GM12865 (cell line): ENCODE results near the gene HAAO.
A peak's percentile ranks its signal among the peaks of the same experiment; 100 is the strongest.

Experiments
- DNase-seq: peaks from one replicate; pipeline ENCODE4 v3.0.0; 2010; ENCODE audit warnings: low read depth
- H3K4me3 ChIP-seq: 2 replicates; pipeline ENCODE4 v1.5.1; 2011; ENCODE audit warnings: mild to moderate bottlenecking, low read depth, low read length, control low read depth
- TF ChIP-seq, protein P1 (sequence below): IDR thresholded peaks from 2 replicates; pipeline ENCODE4 v1.5.1; 2011; ENCODE audit warnings: low read length, control low read depth, low read depth, inconsistent platforms; ENCODE audit not compliant: insufficient read depth; ENCODE audit errors: missing control alignments

The HAAO gene

DNA sequence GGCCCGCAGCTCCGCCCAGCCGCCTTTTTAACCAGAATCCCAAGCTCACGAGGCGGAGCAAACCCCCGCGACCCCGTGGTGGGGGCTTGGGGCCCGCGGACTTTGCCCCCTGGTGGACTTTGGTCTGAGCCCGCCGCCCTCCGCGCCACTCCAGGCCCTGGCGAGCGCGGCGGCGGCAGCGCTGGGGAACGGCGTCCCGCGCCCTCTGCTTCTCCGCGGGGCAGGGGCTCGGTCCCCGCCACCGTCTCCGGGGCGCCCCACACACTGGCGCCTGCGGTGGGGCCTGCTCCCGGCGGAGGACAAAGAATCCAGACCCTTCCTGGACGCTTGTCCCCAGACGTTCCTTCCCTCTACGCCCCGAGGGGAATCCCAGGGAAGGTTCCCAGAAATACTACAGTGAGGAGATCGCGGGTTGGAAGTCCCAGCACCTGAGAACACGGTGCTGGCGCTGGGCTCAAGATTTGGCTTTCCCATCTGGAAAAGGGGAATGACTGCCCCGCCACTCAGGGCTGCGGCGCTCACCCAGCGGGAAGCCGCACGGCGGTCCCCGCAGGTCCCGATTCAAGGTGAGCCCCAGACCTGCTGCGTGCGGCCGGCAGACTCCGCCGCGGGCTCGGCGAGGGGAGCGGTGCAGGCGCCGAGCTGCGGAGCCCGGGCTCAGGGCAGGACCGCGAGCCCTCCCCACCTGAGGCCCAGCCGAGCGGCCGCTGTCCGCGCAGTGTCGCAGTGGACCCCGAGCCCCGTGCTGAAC lies at the start of gene HAAO:
Gene HAAO (minus strand): TSS at position 1 of the 751 bp plus-strand sequence. CDS start 47 bp downstream, outside the sequence.
- peak; percentile 74 for DNase-seq
- TF ChIP-seq, protein P1, sequence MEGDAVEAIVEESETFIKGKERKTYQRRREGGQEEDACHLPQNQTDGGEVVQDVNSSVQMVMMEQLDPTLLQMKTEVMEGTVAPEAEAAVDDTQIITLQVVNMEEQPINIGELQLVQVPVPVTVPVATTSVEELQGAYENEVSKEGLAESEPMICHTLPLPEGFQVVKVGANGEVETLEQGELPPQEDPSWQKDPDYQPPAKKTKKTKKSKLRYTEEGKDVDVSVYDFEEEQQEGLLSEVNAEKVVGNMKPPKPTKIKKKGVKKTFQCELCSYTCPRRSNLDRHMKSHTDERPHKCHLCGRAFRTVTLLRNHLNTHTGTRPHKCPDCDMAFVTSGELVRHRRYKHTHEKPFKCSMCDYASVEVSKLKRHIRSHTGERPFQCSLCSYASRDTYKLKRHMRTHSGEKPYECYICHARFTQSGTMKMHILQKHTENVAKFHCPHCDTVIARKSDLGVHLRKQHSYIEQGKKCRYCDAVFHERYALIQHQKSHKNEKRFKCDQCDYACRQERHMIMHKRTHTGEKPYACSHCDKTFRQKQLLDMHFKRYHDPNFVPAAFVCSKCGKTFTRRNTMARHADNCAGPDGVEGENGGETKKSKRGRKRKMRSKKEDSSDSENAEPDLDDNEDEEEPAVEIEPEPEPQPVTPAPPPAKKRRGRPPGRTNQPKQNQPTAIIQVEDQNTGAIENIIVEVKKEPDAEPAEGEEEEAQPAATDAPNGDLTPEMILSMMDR = peak; percentile 11
- peak within 1 kb of the TSS; percentile 84 for H3K4me3 ChIP-seq

DNA sequence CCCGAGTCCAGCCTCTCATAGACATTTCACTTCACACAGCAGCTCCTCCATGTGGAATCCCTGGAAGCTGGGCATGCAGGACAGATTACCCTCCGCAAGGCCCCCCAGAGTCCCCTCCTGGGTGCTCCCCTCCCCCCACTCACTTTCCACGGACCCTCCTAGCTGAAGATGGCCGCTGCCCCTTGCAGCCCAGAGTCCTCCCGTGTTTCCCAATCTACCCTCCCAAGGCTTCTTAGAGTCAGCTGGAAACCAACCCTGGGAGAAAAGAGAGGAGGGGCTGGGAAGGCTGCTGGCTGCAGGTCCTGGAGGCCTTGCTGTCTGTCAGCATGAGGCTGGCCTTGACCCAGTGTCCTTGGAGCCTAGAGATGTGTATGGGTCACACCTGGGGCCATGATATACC lies 49.0 kb upstream of the HAAO start:
- H3K4me3 ChIP-seq = no peak overlapping the region
- DNase-seq = no peak
- TF ChIP-seq, protein P1 = no peak

DNA sequence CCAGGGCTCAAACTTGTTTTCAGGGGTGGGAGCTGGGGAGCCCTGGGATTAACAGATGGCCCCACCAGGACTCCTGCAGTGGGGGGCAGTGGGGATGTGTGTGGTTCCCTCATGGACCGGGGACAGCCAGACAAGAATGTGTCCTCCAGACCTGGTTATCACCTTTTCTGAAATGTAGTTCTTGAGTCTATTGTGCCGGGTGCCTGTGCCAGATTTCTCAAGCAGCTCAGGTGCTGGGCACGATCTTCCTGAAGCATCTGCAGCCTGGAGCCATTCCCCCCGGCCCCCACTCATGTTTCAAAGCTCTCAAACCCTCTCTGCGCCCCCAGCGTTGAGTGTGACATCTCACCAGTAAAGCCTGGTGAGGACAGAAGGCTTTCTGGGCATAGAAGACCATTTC lies 48.4 kb upstream of the HAAO start:
- DNase-seq = no peak
- TF ChIP-seq, protein P1 = no peak
- H3K4me3 ChIP-seq = no peak overlapping the region

DNA sequence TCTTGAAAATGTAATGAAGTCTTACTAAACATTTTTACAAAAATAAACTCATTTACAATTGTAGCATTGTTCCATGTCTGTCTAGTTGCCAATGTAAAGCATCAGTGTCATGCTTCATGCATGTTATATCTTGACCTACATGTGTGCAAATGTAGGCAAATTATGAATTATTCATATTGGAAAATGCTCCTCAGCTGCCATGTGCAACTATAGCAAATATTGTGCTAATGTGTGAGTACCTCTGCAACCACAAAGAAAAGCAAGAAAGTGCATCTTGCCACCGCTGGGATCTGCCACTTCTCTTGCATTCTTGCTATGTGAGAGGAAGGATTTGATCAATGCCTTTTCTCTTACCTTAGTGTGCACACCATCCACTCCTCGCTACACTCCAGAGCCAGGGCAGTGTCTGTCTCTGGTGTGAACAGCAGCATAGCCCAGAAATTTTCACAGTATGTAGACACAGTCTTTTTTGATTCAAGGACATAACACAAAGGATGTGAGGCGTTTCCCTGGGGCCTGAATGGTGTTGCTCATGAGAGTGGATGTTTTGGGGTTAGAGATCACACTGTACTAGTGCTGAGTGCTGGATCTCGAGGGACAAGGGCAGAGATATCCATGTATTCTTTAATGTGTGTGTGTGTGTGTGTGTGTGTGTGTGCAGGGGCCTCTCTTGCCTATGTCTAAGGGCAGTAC lies 47.6 kb upstream of the HAAO start:
- no peak for DNase-seq

DNA sequence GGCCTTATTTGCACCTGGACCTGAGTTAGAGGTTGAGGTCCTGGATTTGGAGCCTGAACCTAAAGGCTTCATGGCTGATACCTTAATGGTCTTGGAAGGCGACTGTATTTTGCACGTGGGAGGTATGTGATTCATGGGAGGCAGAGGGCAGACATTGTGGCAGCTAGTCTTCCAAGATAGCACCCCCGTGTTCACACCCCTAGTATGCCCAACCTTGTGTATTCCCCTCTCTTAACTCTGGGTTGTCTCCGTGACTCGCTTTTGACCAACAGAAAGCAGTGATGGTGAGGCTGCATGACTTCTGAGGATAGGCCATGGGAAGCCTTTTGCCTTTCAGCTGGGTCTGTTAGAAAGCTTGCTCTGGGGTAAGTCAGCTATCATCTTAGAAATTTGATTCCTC lies 45.8 kb upstream of the HAAO start:
- H3K4me3 ChIP-seq = no peak overlapping the region
- TF ChIP-seq, protein P1 = no peak
- DNase-seq = no peak

More for the DNA sequence above, 47.6 kb upstream of the HAAO start:
- no peak overlapping the region for H3K4me3 ChIP-seq
- TF ChIP-seq, protein P1 = no peak

DNA sequence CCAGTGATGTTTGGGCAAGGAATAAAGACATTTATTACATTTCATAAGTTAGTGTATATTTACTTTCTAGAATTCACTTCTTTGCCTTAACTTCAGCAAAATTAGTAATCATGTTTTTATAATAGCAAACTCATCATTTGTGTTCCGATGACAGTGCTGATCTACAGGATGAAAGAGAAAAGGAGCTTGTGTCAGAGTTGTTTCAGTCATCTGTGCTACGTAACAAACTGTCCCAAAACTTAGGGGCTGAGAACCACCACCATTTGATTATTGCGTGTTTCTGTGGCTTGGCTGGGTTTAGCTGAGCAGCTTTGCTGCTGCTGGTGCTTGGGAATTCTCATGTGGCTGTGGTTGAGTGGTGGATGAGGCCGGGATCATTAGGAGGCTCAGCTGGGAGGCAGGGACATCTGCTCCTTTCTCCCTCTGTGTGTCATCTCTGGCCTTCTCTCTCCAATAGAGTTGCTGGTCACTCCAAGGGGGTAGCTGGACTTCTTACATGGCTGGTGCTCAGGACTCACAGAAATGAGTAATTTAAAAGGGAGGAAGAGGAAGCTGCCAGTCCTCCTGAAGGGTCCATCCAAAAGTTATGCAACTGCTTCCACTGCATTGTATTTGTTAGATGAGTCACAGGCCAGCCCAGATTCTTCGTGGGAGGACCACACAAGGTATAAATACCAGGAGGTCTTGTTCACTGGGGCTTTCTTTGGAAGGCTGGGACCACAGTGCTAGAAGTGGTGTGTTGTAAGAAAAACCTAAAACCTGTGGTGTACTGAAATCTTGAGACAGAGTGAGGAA lies 43.4 kb upstream of the HAAO start:
- no peak overlapping the region for H3K4me3 ChIP-seq
- TF ChIP-seq, protein P1 = no peak
- DNase-seq = no peak
